Measurements from ENCODE around the gene CALML5.

- TF ChIP-seq, protein P1, sequence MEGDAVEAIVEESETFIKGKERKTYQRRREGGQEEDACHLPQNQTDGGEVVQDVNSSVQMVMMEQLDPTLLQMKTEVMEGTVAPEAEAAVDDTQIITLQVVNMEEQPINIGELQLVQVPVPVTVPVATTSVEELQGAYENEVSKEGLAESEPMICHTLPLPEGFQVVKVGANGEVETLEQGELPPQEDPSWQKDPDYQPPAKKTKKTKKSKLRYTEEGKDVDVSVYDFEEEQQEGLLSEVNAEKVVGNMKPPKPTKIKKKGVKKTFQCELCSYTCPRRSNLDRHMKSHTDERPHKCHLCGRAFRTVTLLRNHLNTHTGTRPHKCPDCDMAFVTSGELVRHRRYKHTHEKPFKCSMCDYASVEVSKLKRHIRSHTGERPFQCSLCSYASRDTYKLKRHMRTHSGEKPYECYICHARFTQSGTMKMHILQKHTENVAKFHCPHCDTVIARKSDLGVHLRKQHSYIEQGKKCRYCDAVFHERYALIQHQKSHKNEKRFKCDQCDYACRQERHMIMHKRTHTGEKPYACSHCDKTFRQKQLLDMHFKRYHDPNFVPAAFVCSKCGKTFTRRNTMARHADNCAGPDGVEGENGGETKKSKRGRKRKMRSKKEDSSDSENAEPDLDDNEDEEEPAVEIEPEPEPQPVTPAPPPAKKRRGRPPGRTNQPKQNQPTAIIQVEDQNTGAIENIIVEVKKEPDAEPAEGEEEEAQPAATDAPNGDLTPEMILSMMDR (IDR thresholded peaks at IDR 0.05) = no peak
- no peak for TF ChIP-seq POLR2A (IDR thresholded peaks at IDR 0.05)
- TF ChIP-seq POLR2AphosphoS5 (IDR thresholded peaks at IDR 0.05) = no peak
These were observed 41.5 kb upstream of the CALML5 start for GRCh38 chr10:5540891-5541290.

Data from stomach (tissue), 4 donors.